Mucosa of rectum (tissue), 2 donors: ENCODE data around the gene HAL.
A peak's percentile ranks its signal among the peaks of the same experiment; 100 is the strongest.

Source experiments
- H3K27ac ChIP-seq, 2 donors: one replicate each; pipeline ENCODE4 v1.7.0; 2013; ENCODE audit warnings: inconsistent platforms in 2 of 2, low read depth in 2 of 2, low read length in 2 of 2
- H3K27me3 ChIP-seq, 2 donors: one replicate each; pipeline ENCODE4 v1.7.0; 2013; ENCODE audit warnings: low read length in 2 of 2; ENCODE audit not compliant: control insufficient read depth in 2 of 2, insufficient read depth in 2 of 2
- H3K36me3 ChIP-seq, 2 donors: one replicate each; pipeline ENCODE4 v1.7.0; 2013; ENCODE audit warnings: low read length in 2 of 2; ENCODE audit not compliant: control insufficient read depth in 2 of 2, insufficient read depth in 2 of 2
- H3K4me1 ChIP-seq, 2 donors: one replicate each; pipeline ENCODE4 v1.7.0; 2013; ENCODE audit warnings: low read length in 2 of 2, mild to moderate bottlenecking in 1 of 2; ENCODE audit not compliant: control insufficient read depth in 2 of 2, insufficient read depth in 2 of 2
- H3K4me3 ChIP-seq, 2 donors: one replicate each; pipeline ENCODE4 v1.7.0; 2013; ENCODE audit warnings: low read length in 2 of 2
- H3K9ac ChIP-seq, 2 donors: one replicate each; pipeline ENCODE4 v1.7.0; 2013; ENCODE audit warnings: low read length in 2 of 2, low read depth in 1 of 2, mild to moderate bottlenecking in 1 of 2
- H3K9me3 ChIP-seq, 2 donors: one replicate each; pipeline ENCODE4 v1.7.0; 2013; ENCODE audit warnings: low read length in 2 of 2; ENCODE audit not compliant: control insufficient read depth in 2 of 2
- donor health status: healthy.
- donor health status: Normal muscosa, but diverticular disease.

Gene HAL

GRCh38 chr12:95942524-95943329 is 53.4 kb downstream of the HAL start, which contains the start of gene CCDC38:
Gene CCDC38 (minus strand): TSS chr12:95942614. CDS start chr12:95936509, 6,105 bp downstream.
- no peaks in the 10 kb centered on the region for H3K27me3 ChIP-seq
- peak within 1 kb of the TSS; percentile 31 to 78 for H3K27ac ChIP-seq
- H3K4me3 ChIP-seq, result peak within 1 kb of the TSS; percentile 79 to 96

GRCh38 chr12:95942101-95942523 is 54.0 kb downstream of the HAL start:
- Histone ChIP-seq H3K4me3 (peak overlapping the region; percentile 79 to 96), H3K27ac (peak overlapping the region; percentile 31 to 78), H3K4me1 (peaks cover 4 to 5% of the 10 kb centered on the region in 2 donors), H3K9me3 (no peaks in the 10 kb centered on the region), H3K27me3 (no peaks in the 10 kb centered on the region), H3K36me3 (no peaks in the 10 kb centered on the region), H3K9ac (peak overlapping the region; percentile 49 to 50)

More at GRCh38 chr12:95942524-95943329, 53.4 kb downstream of the HAL start, which contains the start of gene CCDC38:
- Histone ChIP-seq H3K9ac (peak within 1 kb of the TSS; percentile 50 to 84), H3K9me3 (no peaks in the 10 kb centered on the region), H3K4me1 (peaks cover 4 to 5% of the 10 kb centered on the region in 2 donors), H3K36me3 (no peaks in the 10 kb centered on the region)

GRCh38 chr12:95940514-95940913 is 55.6 kb downstream of the HAL start:
- Histone ChIP-seq H3K9me3 (no peaks in the 10 kb centered on the region), H3K9ac (no peak overlapping the region), H3K4me3 (no peak overlapping the region), H3K27me3 (no peaks in the 10 kb centered on the region), H3K4me1 (peaks cover 4 to 5% of the 10 kb centered on the region in 2 donors), H3K27ac (no peak overlapping the region), H3K36me3 (no peaks in the 10 kb centered on the region)
